ENCODE measurements around the gene CAB39L.
"Not testable (repeated sequence)": the region's sequence is repeated elsewhere in the genome, so short reads cannot be mapped to it uniquely, and the experiment has no call there.

Gene CAB39L

DNA sequence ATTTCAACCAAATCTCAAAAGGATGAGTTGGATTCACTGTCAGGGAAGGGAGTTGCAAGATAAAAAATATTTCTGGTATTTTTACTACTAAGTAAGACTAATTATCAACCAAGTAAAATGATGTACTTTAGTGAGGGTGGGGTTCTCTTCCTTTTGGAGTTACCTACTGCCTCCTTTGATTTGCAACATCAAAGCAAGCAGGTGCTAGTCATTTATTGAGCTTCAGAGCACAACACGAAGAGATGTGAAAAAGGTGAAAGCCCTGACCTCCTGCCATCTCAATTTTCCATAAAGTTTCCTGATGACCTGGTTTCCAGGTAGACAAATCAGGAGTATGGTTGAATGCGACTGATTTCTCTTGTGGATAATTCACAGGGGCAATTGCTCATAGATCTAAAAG, 100.1 kb downstream of the CAB39L start:
- DNase-seq (ENCODE audit: low read depth): no peak

- DNase-seq (ENCODE audit: low read depth): no peak
These were observed 100.6 kb downstream of the CAB39L start for GRCh38 chr13:49343255-49343654.

GRCh38 chr13:49342454-49342853, 101.4 kb downstream of the CAB39L start:
- no peak for DNase-seq (ENCODE audit: low read depth)

- DNase-seq (ENCODE audit: low read depth): no peak
These were observed 101.9 kb downstream of the CAB39L start for GRCh38 chr13:49341941-49342340.

- no peak for DNase-seq (ENCODE audit: low read depth)
These were observed 102.3 kb downstream of the CAB39L start for GRCh38 chr13:49341517-49341916.

DNA sequence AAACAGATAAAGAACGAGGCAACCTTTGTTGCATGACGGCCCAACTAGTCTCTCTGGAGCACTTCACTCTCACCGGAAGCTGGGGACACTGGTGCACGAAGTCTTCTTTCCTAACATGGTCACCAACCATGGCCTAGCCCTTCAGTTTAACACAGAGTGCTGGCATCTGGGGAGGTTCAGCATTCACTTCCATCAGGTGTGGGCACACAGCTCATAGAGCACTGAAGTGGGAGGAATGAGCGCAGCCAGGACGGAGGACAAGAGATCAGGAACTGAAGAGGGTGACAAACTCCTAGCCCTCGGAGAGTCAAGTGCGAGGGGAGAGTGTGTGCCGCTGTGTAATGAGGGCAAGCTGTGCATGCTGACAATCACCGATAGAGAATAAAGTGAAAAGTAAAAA, 103.7 kb downstream of the CAB39L start:
- DNase-seq (ENCODE audit: low read depth): no peak

DNA sequence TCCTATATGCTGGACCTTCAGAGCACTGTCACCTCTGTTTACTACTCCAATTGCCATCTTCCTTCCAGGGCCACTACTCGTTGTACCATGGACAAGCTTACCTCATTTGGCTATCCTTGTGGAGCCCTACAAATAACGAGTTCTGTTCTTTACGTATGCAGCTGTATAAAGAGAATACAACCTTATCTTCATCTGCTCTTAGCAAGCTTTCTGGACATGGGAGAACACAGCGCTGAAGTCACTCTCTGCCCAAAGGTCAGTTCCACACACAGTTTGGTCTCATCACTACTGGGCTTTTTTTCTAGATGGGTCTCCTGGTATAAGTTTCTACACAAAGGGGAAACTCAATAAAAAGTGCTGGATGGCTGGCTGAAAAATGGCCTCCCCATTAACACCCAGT, 107.2 kb downstream of the CAB39L start:
- no peak for DNase-seq (ENCODE audit: low read depth)

GRCh38 chr13:49330546-49330864, 113.4 kb downstream of the CAB39L start:
- no peak for DNase-seq (ENCODE audit: low read depth)

DNA sequence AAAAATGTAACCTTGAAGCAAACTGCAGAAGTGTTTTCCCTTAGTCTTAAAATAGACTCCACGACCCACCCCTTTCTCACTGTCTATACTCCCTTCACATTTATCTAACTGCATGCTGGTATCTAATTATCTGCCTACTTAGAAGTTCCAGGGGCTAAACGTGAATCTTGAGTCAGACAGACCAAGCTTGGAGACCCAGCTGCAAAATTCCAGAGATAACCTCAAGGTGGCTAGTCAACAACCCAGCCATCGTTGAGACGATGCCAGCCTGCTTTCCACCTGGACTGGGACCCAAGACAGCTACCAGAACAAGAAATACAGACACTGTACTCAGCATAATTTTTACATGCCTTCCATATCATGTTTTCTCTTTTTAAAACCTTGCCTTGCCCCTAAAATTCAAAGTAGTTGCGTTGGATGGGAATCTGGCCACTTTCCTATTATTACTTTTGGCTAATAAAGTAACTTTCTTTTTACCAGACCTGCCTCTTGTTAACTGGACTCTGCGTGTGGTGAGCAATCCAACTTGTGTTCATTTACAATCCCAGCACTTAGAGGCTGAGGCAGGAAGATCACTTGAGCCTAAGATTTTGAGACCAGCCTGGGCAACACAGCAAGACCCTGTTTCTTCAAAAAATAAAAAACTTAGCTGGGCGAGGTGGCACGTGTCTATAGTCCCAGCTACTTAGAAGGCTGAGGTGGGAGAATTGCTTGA, 113.9 kb downstream of the CAB39L start:
- DNase-seq (ENCODE audit: low read depth): no peak

- DNase-seq (ENCODE audit: low read depth): not testable (repeated sequence)
These were observed 116.7 kb downstream of the CAB39L start for GRCh38 chr13:49327145-49327544.

DNA sequence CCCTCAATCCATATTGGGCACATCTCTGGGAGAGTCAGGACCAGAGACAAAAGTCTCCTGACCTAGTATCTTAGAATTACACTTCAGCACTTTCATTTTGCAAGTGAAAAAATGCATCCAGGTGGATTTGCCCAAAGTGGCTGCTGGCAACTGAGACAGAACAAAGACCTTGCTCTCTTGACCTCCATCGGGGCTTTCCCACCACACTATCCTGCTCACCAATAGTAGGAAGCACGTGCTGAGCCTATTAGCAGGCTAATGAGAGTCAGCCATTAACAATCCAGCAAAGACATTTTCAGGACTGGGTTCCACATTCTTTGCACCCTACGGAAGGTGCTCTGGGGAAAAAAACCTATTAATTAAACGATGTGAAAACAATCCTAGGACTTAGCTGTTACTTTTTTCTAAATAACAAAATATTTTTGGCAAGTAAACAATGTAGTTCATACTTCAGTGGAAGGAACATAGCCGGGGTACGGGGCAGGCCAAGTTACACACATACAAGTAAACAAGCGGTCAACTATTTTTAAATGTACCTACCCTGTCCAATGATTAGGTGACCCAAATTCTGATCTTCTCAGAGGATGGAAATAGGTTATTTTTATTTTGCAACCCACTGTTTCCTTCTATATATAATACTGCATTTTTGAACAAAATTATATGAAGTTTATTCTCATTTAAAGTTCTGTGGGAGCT, 117.5 kb downstream of the CAB39L start:
- DNase-seq (ENCODE audit: low read depth): no peak

DNA sequence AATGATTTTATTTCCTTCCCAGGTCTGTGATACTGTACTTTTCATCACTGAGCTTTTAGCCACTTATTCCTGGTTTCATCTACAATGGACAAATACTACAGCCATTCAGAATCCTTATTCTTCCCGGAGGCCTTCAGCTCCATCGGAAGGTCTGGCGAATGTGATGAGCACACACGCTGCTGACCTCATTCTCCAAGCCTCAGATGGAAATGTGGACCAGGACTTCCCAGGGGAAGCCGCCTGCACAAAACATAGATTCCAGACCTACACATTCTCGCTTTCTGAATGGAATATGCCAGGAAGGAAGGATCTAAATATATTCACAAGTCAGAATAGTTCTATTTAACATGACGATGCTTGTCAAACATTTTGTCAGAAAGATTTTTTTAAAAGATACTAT, 120.5 kb downstream of the CAB39L start:
- DNase-seq (ENCODE audit: low read depth): no peak

- no peak for DNase-seq (ENCODE audit: low read depth)
These were observed 121.2 kb downstream of the CAB39L start for GRCh38 chr13:49322702-49323101.

DNA sequence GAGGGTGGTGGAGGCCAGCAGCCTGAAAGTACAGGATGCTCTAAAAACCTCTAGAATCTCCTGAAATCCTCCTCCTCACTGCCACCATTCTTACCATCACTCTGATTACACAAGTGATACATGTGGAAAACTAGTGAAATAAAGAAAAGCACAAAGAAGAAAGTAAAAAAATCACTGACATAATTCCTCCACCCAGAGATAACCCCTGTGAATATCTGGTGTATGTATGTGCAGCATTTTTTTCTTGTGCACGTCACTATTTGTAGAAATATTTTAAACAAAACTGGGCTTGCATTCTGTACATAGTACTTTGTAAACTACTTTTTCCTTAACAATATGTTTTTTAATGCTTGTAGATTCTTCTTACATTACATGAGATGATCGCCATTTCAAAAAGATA, 122.9 kb downstream of the CAB39L start:
- no peak for DNase-seq (ENCODE audit: low read depth)

- DNase-seq (ENCODE audit: low read depth): no peak
These were observed 123.9 kb downstream of the CAB39L start for GRCh38 chr13:49319951-49320350.

DNA sequence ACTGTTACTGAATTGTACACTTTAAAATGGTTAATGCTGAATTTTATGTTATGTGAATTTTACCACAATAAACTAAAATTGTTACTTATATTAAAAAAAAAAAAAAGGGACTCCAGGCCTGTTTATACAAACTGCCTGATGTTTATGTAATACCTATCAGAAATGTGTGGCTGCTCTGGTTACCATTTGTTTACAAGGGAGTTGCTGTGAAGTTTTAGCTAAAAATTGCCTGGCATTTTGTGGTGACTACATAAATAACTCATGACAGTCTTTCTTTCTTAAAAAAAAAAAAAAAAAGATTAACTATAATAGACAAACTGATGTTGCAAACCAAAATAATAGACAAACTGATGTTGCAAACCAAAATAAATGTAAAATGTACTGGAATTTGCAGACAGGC, 124.3 kb downstream of the CAB39L start:
- no peak for DNase-seq (ENCODE audit: low read depth)

DNA sequence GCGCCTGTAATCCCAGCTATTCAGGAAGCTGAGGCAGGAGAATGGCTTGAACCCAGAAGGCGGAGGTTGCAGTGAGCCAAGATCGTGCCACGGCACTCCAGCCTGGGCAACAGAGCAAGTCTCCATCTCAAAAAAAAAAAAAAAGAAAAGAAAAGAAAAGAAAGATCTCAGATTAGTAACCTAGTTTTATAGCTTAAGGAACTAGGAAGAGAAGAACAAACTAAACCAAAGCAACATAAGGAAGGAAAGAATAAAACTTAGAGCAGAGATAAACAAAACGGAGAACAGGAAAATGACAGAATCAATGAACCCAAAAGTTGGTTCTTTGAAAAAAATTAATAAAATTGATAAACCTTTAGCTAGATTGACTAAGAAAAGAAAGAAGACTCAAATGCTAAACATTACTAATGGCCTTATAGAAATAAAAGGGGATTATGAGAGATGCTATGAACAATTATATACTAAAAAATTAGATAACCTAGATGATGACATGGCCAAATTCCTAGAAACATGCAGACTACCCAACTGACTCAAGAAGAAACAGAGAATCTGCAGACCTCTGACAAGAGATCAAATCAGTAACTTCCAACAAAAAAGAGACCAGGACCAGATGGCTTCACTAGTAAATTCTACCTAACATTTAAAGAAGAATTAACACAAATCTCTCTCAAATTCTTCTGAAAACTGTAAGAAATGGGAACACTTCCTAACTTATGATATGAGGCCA, 127.9 kb downstream of the CAB39L start:
- DNase-seq (ENCODE audit: low read depth): no peak

DNA sequence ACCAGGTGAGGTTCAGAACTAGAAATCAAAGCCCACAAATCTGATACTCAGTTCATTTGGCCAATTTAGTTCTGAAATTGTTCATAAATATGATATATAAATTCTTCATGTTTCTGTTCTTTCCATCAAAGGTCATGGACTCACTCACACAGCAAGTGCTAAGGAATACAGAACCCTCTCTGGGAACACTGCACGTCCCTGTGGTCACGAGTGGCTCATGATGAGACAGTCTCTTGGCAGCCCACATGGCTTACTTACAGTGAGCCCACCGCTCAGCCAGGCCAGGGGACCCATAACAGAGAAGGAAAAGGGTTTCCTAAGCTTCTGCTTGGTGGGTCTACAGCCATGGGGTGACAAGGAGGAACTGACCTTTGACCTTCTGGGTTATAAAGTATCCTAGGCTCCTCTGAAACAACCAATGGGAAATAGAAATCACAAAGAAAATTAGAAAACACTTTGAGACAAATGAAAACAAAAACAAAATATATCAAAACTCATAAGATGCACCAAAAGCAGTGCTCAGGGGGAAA, 128.8 kb downstream of the CAB39L start:
- no peak for DNase-seq (ENCODE audit: low read depth)

DNA sequence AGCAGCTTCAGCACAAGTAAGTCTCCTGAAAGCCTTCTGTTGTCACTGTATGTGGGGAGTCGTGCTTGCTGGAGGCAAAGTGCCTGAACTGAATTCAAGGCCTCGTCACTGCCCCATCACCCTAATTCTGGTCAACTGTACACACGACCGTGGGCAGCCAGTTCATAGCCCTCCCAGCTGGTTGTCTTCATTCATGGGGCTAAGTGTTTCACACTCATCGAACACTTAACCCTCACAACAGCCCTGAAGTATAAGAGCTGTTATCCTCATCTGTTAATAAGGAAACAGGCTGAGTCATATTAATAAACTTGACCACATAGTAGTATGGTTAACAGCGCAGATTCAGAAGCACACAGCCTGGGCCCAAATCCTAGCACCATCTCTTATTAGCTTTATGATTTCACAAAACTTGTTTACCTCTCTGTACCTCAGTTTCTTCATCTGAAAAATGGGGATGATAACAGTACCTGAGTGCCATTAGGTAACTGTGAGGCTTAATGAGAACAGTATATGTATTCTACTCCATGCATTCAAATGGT, 129.5 kb downstream of the CAB39L start:
- DNase-seq (ENCODE audit: low read depth): no peak

DNA sequence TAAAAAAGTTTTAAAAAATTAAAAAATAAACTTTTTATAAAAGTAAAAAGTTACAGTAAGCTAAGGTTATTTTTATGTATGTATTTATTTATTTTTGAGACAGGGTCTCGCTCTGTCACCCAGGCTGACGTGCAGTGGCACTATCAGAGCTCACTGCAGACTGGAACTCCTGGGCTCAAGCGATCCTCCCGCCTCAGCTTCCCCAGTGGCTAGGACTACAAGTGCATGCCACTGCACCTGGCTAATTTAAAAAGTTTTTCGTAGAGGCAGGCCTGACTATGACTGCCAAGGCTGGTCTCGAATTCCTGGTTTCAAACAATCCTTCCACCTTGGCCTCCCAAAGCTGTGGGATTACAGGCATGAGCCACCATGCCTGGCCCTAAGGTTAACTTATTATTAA, 132.0 kb downstream of the CAB39L start:
- DNase-seq (ENCODE audit: low read depth): no peak

DNA sequence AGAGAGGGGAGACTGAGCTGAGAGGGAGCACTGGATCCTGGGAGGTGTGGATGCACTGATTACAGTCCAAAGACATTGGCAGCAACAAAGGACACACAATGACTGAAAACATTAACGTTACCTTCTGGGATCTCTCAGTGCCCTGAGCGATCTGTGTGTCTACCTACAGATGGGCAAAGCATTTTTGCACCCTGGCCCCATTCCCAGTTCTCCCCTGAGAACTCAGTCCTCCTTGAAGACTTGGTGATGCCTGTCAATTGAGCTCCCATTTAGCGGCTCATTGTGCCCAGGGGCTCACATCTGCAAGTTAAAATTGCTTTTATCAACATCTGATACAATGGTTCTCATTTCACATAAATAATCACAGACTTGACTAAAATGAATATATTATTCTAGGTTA, 133.6 kb downstream of the CAB39L start:
- DNase-seq (ENCODE audit: low read depth): no peak

DNA sequence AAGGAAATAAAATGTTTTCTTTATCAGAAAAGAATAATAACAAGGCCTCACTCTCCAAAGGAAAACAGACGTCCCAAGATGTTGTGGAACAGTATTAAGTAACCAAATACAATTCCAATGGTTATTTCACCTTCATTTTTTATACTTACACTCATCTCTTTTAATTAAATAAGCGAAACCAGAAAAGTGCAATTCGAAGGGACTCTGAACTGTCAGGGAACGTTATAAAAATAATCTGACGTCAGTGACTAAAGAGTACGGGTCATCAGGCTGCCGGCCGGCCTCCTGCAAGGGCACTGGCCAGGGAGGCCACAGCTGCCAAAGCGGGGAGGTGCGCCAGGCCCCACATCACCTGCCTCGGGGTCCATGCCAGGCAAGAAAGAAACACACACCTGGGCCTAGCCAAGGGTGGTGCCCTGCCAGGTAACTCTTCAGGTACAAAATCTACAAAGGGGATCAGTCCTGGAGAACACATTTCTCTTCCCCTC, 134.9 kb downstream of the CAB39L start:
- no peak for DNase-seq (ENCODE audit: low read depth)

All from stimulated activated CD8-positive, alpha-beta memory T cell treated with anti-CD3 and anti-CD28 coated beads, Interleukin-4, amount 100 ng/mL, for 24 hours (primary cell).